ENCODE measurements around the gene SLC46A1. TPM values are rescaled to one million over a fixed set of nuclear protein-coding genes. Genes with fewer than 3 reads are reported as not detected.
A peak's percentile ranks its signal among the peaks of the same experiment; 100 is the strongest.

SLC46A1 gene
- total RNA-seq, 1 experiment from 2014 or later: 4.9 TPM

DNA sequence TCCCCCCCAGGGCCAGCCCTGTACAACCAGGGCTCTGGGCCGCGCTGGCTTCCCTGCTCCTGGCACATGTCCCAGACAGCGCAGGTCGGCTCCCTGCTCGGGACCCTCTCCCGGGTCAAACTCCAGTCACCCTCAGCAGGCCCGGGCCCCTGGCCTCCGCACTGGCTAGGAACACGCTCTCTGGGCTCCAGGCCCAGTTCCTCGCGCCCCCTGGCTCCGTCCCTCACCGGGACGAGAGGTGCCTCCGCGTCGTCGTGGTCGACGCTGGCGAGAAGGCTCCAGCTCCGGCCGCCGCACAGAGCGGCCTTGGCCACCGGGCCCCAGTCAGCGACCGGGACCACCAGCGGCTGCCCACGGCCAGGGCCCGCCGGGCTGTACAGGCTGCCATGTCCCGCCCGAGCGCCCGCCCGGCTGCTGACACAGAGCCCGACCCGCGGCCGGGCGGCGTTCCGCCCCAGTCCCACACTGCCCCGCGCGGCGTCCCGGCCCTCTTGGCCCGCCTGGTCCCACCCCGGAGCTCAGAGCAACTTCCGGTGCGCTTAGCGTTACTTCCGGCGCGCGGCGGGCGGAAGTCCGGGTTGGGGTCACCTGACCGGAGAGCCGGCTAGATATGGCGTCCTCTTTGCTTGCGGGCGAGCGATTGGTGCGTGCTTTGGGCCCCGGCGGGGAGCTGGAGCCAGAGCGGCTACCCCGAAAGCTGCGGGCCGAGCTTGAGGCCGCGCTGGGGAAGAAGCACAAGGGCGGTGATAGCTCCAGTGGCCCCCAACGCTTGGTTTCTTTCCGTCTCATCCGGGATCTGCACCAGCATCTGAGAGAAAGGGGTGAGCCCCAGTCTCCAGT is 48.7 kb downstream of the SLC46A1 start, which contains the start of gene POLDIP2:
Gene POLDIP2, minus strand, starts transcription at position 467 of the 840 bp plus-strand sequence. Its CDS starts 79 bp downstream, at position 388.
- DNase-seq (ENCODE audit: low spot score): peak; percentile 90

DNA sequence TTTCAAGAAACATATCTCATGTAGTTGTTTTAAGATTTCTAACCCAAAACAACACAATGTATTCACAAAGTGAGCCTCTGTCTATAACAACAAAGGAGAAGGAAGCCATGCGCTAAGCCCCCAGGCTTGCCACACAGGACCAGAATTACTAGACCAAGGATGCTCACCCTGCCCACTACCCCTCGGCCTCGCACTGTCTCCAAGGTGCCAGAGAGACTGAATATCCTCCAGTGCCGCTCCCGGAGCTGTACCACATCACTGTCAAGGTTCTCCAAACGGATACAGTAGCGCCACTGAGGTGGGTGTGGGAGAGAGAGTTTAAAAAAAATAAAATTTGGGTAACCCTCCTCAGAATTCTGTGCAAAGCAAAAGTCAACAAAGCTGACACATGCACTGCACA is 55.7 kb downstream of the SLC46A1 start:
- DNase-seq (ENCODE audit: low spot score): no peak

DNA sequence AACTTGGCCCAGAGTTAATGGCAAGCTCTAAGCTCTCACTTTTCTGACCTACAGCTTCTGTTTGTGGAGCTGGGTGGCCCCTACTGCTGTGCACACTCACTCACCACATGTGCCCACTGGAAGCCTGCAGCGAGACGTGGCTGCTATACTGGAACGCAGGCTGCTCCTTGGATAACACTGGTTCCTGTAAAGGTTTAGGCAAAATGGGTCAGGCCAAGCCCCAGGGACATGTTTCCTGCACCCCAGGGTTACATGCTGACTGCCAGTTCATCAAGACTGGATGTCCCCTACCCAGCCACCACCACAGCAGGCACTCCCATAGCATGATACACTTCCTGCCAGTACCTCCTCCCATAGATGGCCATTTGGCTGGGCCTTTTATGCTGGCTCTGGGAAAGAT is 57.0 kb downstream of the SLC46A1 start:
- no peak for DNase-seq (ENCODE audit: low spot score)

DNA sequence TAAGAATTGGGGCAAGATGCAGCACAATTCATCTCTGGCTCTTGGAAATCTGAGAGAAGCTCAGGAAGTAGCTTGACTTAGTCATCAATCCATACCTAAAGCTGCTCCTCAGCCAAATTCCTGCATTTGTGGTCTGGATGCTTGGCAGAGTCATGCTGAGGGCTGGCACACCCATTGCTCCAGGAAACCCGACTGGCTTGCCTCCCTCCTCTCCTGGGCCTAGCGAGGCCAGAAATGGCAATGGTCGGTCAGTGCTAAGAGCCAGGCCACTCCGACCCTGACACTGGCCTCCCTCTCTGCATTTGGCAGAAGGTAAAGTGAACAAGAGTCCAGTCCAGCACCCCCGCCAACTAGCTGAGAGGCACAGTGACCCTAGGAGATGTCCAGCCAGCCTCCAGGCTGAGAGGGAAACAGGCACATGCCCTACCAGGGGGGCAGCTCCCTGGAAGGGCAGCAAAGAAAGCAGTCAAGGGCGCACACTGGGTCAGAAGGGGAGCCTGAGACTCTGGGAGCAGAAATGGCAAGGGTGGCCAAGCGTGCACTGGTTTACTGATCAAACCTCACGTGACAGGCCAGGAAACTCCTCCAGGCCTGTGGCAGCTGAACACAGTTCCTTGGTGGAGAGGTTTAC is 58.6 kb downstream of the SLC46A1 start:
- DNase-seq (ENCODE audit: low spot score): peak; percentile 92

DNA sequence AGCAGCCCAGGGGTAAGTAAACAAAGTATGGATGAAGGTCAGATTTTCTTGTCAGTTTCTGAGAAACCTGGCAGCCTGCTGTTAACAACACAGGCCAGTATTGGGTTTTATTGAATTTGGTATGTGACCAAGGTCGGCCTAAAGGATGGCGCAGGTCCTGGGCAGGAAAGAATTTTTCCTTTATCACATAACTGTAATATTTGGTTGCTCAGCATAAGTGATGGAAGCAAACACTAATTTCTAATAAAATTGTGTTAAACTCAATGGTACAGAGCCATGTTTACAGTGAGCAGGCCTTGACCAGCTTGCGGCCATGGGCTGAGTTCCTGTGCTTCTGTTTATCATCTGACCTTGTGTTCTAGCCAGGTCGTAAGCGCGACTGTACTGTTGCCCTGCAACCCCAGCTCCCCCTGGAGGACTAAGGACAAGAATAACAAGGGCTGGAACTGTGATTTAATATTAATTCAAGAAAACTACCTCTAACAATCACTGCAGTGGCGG is 59.2 kb downstream of the SLC46A1 start:
- no peak for DNase-seq (ENCODE audit: low spot score)

DNA sequence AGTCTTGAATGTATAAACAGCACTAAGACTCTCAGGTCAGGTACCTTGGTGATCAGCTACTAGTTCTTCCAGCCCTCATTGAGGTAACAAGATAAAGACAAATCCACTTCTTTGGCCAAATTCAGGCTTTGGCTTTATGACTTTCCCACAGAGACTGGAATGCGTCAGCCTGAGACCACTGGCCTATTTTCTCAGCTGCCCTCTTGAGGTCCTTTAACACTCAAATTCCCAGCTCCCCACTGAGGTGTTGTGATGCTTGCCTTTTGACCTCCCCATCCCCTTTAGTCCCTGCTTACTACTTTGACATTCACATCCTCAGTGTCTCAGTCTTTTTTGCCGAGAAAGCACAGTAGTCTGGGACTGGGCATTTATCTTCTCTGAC is 59.8 kb downstream of the SLC46A1 start:
- no peak for DNase-seq (ENCODE audit: low spot score)

DNA sequence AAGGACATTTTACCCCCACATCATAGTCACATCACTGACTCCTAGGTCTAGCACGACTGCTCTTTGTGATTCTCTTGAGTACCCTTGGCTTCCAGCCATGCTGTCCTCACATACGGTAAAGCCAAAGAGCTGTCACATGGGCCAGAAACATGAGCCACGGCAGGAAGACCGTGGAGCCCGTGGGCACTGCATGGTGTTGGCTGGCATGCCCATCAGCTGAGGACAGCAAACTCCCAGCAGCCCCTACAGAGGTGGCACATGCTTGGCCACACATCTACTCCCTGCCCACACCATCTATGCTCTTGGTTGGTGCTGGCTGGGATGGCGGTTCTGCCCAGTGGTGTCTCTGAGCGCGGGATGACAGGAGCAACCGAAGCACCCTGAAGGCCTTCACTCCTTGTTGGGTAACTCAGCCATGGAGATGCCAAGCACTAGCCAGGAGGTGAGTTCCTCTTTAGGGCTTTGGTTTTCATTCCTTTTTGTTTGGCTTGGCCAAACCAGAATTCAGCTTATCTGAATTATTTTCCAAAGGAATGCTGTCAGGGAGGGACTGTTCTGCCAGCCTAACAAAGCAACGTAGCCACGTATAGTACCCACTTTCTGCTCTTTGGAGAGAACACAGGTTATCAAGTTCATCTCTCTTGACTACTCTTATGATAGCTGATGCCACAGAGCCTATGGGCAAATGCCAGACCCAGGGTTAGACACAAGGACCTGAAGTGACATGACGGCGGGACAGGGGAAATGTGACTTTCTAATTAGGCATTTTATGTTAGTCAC is 60.4 kb downstream of the SLC46A1 start:
- DNase-seq (ENCODE audit: low spot score): no peak

Other genes with a start within 250 kb of the SLC46A1 start
- gene TMEM97, start 87.0 kb downstream of the SLC46A1 start, total RNA-seq (2014; rRNA removed; shearing (Covaris generic)): 44.6 and 54.0 TPM in 2 replicates
- 31.1 and 34.5 TPM in 2 replicates for gene IFT20, start 70.7 kb downstream of the SLC46A1 start, total RNA-seq (2014; rRNA removed; shearing (Covaris generic))
- 25.1 and 26.3 TPM in 2 replicates for gene TNFAIP1, start 70.5 kb downstream of the SLC46A1 start, total RNA-seq (2014; rRNA removed; shearing (Covaris generic))
- gene POLDIP2, start 48.7 kb downstream of the SLC46A1 start, total RNA-seq (2014; rRNA removed; shearing (Covaris generic)): 108 and 110 TPM in 2 replicates
- gene SEBOX, start 41.0 kb downstream of the SLC46A1 start, total RNA-seq (2014; rRNA removed; shearing (Covaris generic)): not detected in 2 replicates
- gene VTN, start 35.9 kb downstream of the SLC46A1 start, total RNA-seq (2014; rRNA removed; shearing (Covaris generic)): not detected in 2 replicates
- gene SARM1, start 34.5 kb downstream of the SLC46A1 start, total RNA-seq (2014; rRNA removed; shearing (Covaris generic)): 8.7 and 11.2 TPM in 2 replicates
- not detected in 2 replicates for gene SLC13A2, start 67.4 kb upstream of the SLC46A1 start, total RNA-seq (2014; rRNA removed; shearing (Covaris generic))
- not detected in 2 replicates for gene FOXN1, start 100.1 kb upstream of the SLC46A1 start, total RNA-seq (2014; rRNA removed; shearing (Covaris generic))
- 39.0 and 39.7 TPM in 2 replicates for gene UNC119, start 146.4 kb upstream of the SLC46A1 start, total RNA-seq (2014; rRNA removed; shearing (Covaris generic))
- gene PIGS, start 165.3 kb upstream of the SLC46A1 start, total RNA-seq (2014; rRNA removed; shearing (Covaris generic)): 74.4 and 90.7 TPM in 2 replicates
- gene ALDOC, start 170.7 kb upstream of the SLC46A1 start, total RNA-seq (2014; rRNA removed; shearing (Covaris generic)): 6.2 and 8.1 TPM in 2 replicates
- gene SPAG5, start 192.8 kb upstream of the SLC46A1 start, total RNA-seq (2014; rRNA removed; shearing (Covaris generic)): 72.2 and 80.2 TPM in 2 replicates
- 2.2 and 2.9 TPM in 2 replicates for gene RSKR, start 208.0 kb upstream of the SLC46A1 start, total RNA-seq (2014; rRNA removed; shearing (Covaris generic))
- gene BLTP2, start 238.9 kb upstream of the SLC46A1 start, total RNA-seq (2014; rRNA removed; shearing (Covaris generic)): 66.0 and 80.6 TPM in 2 replicates

All from H4 (cell line).